ENCODE measurements around the gene HSPA1B.

DNA sequence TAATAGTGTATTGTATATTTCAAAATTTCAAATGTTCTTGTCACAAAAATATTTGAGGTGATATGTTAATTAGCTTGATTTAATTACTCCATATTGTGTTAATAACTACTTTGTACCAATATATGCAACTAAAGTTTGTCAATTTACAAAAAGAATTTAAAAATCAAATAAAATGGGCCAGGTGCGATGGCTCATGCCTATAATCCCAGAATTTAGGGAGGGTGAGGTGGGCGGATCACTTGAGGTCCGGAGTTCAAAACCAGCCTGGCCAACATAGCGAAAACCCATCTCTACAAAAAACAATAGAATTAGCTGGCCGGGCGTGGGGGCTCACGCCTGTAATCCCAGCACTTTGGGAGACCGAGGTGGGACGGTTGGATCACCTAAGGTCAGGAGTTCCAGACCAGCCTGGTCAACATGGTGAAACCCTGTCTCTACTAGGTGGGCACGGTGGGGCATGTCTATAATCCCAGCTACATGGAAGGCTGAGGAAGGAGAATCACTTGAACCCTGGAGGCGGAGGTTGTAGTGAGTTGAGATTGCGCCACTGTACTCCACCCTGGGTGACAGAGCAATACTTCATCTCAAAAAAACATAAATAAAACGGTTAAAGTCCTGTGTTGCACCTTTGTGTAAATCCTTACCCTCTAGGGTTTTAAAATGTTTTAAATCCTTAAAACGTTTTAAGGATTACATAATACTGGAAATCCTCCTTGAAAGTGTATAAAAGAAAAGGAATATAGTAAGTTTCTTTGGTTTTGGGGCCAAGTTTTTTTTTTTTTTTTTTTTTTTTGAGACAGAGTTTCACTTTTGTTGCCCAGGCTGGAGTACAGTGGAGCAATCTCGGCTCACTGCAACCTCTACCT is 4.0 kb downstream of the HSPA1B start:
- TF ChIP-seq FOXP2 (optimal IDR thresholded peaks at IDR 0.05; ENCODE audit: borderline replicate concordance, extremely low read depth, extremely low read length, insufficient read depth): no peak
- no peak for TF ChIP-seq TAF1 (IDR thresholded peaks at IDR 0.05; ENCODE audit: borderline replicate concordance, insufficient read depth, low read length)
- TF ChIP-seq, protein P1, sequence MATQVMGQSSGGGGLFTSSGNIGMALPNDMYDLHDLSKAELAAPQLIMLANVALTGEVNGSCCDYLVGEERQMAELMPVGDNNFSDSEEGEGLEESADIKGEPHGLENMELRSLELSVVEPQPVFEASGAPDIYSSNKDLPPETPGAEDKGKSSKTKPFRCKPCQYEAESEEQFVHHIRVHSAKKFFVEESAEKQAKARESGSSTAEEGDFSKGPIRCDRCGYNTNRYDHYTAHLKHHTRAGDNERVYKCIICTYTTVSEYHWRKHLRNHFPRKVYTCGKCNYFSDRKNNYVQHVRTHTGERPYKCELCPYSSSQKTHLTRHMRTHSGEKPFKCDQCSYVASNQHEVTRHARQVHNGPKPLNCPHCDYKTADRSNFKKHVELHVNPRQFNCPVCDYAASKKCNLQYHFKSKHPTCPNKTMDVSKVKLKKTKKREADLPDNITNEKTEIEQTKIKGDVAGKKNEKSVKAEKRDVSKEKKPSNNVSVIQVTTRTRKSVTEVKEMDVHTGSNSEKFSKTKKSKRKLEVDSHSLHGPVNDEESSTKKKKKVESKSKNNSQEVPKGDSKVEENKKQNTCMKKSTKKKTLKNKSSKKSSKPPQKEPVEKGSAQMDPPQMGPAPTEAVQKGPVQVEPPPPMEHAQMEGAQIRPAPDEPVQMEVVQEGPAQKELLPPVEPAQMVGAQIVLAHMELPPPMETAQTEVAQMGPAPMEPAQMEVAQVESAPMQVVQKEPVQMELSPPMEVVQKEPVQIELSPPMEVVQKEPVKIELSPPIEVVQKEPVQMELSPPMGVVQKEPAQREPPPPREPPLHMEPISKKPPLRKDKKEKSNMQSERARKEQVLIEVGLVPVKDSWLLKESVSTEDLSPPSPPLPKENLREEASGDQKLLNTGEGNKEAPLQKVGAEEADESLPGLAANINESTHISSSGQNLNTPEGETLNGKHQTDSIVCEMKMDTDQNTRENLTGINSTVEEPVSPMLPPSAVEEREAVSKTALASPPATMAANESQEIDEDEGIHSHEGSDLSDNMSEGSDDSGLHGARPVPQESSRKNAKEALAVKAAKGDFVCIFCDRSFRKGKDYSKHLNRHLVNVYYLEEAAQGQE (IDR thresholded peaks at IDR 0.05; ENCODE audit: insufficient read depth in 1 of 2, low read depth in 2 of 2, low read length in 2 of 2): no peak
- no peak for TF ChIP-seq SIN3A (IDR thresholded peaks at IDR 0.05; ENCODE audit: borderline replicate concordance, insufficient read depth, low read length)
